ENCODE data around the gene NFILZ. TPM values are rescaled to one million over a fixed set of nuclear protein-coding genes. Genes with fewer than 3 reads are reported as not detected.

The NFILZ gene
- total and polyA plus RNA-seq, 2 of the 8 experiments (the other 6 are each of a cell fraction or from before 2014, with no cell fraction given) = not detected

DNA sequence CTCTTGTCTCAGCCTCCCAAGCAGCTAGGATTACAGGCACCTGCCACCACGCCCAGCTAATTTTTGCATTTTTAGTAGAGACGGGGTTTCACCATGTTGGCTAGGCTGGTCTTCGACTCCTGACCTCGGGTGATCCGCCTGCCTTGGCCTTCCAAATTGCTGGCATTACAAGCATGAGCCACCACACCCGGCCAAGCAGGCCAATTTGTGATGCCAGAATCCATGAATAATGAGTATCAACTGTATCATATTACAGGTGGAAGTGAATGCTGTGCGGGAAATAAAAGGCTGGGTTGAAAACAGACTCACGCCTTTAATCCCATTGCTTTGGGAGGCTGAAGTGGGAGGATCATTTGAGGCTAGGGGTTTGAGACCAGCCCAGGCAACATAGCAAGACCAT lies 3.6 kb upstream of the NFILZ start (continued):
- no peak for TF ChIP-seq CHD7 (IDR thresholded peaks at IDR 0.05; ENCODE audit: insufficient replicate concordance, low read length)
- no peak for TF ChIP-seq EP300 (IDR thresholded peaks at IDR 0.05; ENCODE audit: borderline replicate concordance in 1 of 2, low read depth in 2 of 2, low read length in 2 of 2)
- TF ChIP-seq EGR1 (IDR thresholded peaks at IDR 0.05; ENCODE audit: borderline replicate concordance, low read depth, low read length) = no peak
- no peak for TF ChIP-seq RFX5 (IDR thresholded peaks at IDR 0.05; ENCODE audit: borderline replicate concordance, low read depth, low read length)
- TF ChIP-seq CHD2 (IDR thresholded peaks at IDR 0.05; ENCODE audit: low read length) = no peak
- TF ChIP-seq POLR2AphosphoS5 (IDR thresholded peaks at IDR 0.05; ENCODE audit: low read depth, low read length) = no peak
- no peak for TF ChIP-seq CHD1 (IDR thresholded peaks at IDR 0.05; ENCODE audit: low read depth, low read length)
- TF ChIP-seq CBX5 (IDR thresholded peaks at IDR 0.05; ENCODE audit: low read depth, low read length) = no peak
- TF ChIP-seq SIX5 (IDR thresholded peaks at IDR 0.05; ENCODE audit: low read depth, low read length) = no peak
- TF ChIP-seq NANOG (IDR thresholded peaks at IDR 0.05; ENCODE audit: insufficient read depth, low read depth, low read length, poor library complexity, severe bottlenecking) = no peak
- no peak for TF ChIP-seq MAX (IDR thresholded peaks at IDR 0.05)
- TF ChIP-seq CREB1 (IDR thresholded peaks at IDR 0.05) = no peak
- no peak for TF ChIP-seq FOSL1 (IDR thresholded peaks at IDR 0.05; ENCODE audit: insufficient read depth, low read depth, low read length)

Data from H1 (cell line).